ENCODE measurements around the gene RAB7B.

DNA sequence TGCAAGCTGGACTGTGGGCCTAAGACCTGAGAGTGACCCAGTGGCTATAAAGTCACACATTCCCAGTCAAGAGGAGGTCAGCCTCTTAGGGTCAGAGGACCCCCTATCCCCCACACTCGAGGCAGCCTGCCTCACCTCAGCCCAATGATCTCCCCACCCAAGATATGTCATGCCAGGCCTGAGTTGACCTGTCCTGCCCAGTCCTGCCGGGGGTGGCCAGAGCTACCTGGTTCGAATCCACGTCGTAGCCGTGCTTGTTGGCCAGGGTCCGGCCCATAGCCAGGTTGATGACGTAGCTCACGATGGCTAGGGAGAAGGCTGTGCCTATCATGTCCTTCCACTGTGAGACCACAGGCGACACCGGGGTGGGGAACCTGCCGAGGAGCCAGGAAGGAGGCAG is 75.5 kb downstream of the RAB7B start:
- TF ChIP-seq, protein P1, sequence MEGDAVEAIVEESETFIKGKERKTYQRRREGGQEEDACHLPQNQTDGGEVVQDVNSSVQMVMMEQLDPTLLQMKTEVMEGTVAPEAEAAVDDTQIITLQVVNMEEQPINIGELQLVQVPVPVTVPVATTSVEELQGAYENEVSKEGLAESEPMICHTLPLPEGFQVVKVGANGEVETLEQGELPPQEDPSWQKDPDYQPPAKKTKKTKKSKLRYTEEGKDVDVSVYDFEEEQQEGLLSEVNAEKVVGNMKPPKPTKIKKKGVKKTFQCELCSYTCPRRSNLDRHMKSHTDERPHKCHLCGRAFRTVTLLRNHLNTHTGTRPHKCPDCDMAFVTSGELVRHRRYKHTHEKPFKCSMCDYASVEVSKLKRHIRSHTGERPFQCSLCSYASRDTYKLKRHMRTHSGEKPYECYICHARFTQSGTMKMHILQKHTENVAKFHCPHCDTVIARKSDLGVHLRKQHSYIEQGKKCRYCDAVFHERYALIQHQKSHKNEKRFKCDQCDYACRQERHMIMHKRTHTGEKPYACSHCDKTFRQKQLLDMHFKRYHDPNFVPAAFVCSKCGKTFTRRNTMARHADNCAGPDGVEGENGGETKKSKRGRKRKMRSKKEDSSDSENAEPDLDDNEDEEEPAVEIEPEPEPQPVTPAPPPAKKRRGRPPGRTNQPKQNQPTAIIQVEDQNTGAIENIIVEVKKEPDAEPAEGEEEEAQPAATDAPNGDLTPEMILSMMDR (IDR thresholded peaks at IDR 0.05): no peak
- TF ChIP-seq POLR2A (IDR thresholded peaks at IDR 0.05): no peak

All from body of pancreas (tissue), 4 donors.